Peyer's patch (tissue), 4 donors: Measurements from ENCODE around the gene FBXO48. TPM values are rescaled to one million over a fixed set of nuclear protein-coding genes. Genes with fewer than 3 reads are reported as not detected.

Source experiments
- DNase-seq, 3 donors: peaks; one replicate each; pipeline ENCODE4 v3.0.0-alpha.2; 2017 to 2019
- H3K27ac ChIP-seq, 4 donors: fragments of 200-600 bp; sonication (generic); one replicate each; pipeline ENCODE4 v1.5.1; 2016 to 2019
- H3K27me3 ChIP-seq, 2 donors: fragments of 200-600 bp; sonication (generic); one replicate each; pipeline ENCODE4 v1.5.1; 2019
- H3K36me3 ChIP-seq, 3 donors: fragments of 200-600 bp; sonication (generic); one replicate each; pipeline ENCODE4 v1.5.1; 2016 to 2019
- H3K4me1 ChIP-seq, 4 donors: fragments of 200-600 bp; sonication (generic); one replicate each; pipeline ENCODE4 v1.5.1; 2016 to 2019
- H3K4me3 ChIP-seq, 4 donors: fragments of 200-600 bp; sonication (generic); 1 replicate in 3 of 4; 2 replicates in 1 of 4; pipeline ENCODE4 v1.5.1; 2016 to 2019; ENCODE audit warnings: mild to moderate bottlenecking in 1 of 4
- H3K9me3 ChIP-seq, 4 donors: fragments of 200-600 bp; sonication (generic); one replicate each; pipeline ENCODE4 v1.5.1; 2016 to 2019; ENCODE audit warnings: mild to moderate bottlenecking in 1 of 4
- CTCF ChIP-seq, 6 experiments: fragments of 450-650 bp in 4 of 6; fragments of 200-600 bp in 2 of 6; sonication (generic) in 1 of 6; IDR thresholded peaks; one replicate each; pipeline ENCODE4 v1.5.1; 2017 to 2019; ENCODE audit warnings: antibody characterized with exemption in 6 of 6, mild to moderate bottlenecking in 3 of 6, moderate library complexity in 1 of 6
- POLR2A ChIP-seq, 2 donors: fragments of 450-650 bp; IDR thresholded peaks; one replicate each; pipeline ENCODE4 v1.5.1; 2017; ENCODE audit warnings: antibody characterized with exemption in 2 of 2, mild to moderate bottlenecking in 2 of 2, moderate library complexity in 2 of 2
- total RNA-seq, 4 donors: library from RNA; depleted of rRNA; stranded (reverse); fragments of >200 nt; gene quantifications; one replicate each; pipeline ENCODE4 v1.1.0, GENCODE V29; 2016

FBXO48 gene
- total RNA-seq, 4 donors from 2014 or later: 0.83 to 2.6 (median 1.4) TPM

- Histone ChIP-seq H3K4me3 (no peak overlapping the region), H3K36me3 (no peaks in the 10 kb centered on the region), H3K27me3 (no peaks in the 10 kb centered on the region), H3K9me3 (no peaks in the 10 kb centered on the region), H3K4me1 (no peaks in the 10 kb centered on the region), H3K27ac (no peak overlapping the region)
- TF ChIP-seq POLR2A (IDR thresholded peaks at IDR 0.05) (no peak), CTCF (IDR thresholded peaks at IDR 0.05) (no peak)
- peak in 1 of 3 donors; percentile 54 for DNase-seq
Observed at GRCh38 chr2:68432696-68433658, 34.1 kb downstream of the FBXO48 start.

GRCh38 chr2:68431316-68431972 is 35.6 kb downstream of the FBXO48 start:
- peaks cover 0 to 6% (median 0%) of the 10 kb centered on the region in 4 donors for H3K4me1 ChIP-seq
- TF ChIP-seq POLR2A (IDR thresholded peaks at IDR 0.05) (no peak), CTCF (IDR thresholded peaks at IDR 0.05) (no peak)
- no peaks in the 10 kb centered on the region for H3K27me3 ChIP-seq
- H3K9me3 ChIP-seq: no peaks in the 10 kb centered on the region
- DNase-seq: peak in 1 of 3 donors; percentile 34
- H3K4me3 ChIP-seq: no peak overlapping the region
- H3K27ac ChIP-seq: no peak overlapping the region
- H3K36me3 ChIP-seq: no peaks in the 10 kb centered on the region

GRCh38 chr2:68429311-68429826 is 37.7 kb downstream of the FBXO48 start:
- H3K4me1 ChIP-seq: peaks cover 0 to 6% (median 0%) of the 10 kb centered on the region in 4 donors
- TF ChIP-seq POLR2A (IDR thresholded peaks at IDR 0.05) (no peak), CTCF (IDR thresholded peaks at IDR 0.05) (no peak)
- H3K27me3 ChIP-seq: no peaks in the 10 kb centered on the region
- no peak for DNase-seq
- H3K36me3 ChIP-seq: no peaks in the 10 kb centered on the region
- no peak overlapping the region for H3K4me3 ChIP-seq
- H3K9me3 ChIP-seq: no peaks in the 10 kb centered on the region
- no peak overlapping the region for H3K27ac ChIP-seq

- TF ChIP-seq CTCF (IDR thresholded peaks at IDR 0.05) (no peak), POLR2A (IDR thresholded peaks at IDR 0.05) (no peak)
- no peak for DNase-seq
- peaks cover 0 to 6% (median 0%) of the 10 kb centered on the region in 4 donors for H3K4me1 ChIP-seq
- H3K36me3 ChIP-seq: no peaks in the 10 kb centered on the region
- H3K9me3 ChIP-seq: no peaks in the 10 kb centered on the region
- H3K4me3 ChIP-seq: no peak overlapping the region
- no peaks in the 10 kb centered on the region for H3K27me3 ChIP-seq
- H3K27ac ChIP-seq: no peak overlapping the region
Observed at GRCh38 chr2:68428746-68429145, 38.3 kb downstream of the FBXO48 start.

GRCh38 chr2:68428126-68428525 is 39.0 kb downstream of the FBXO48 start:
- no peaks in the 10 kb centered on the region for H3K27me3 ChIP-seq
- H3K4me3 ChIP-seq: no peak overlapping the region
- peaks cover 0 to 6% (median 0%) of the 10 kb centered on the region in 4 donors for H3K4me1 ChIP-seq
- H3K36me3 ChIP-seq: no peaks in the 10 kb centered on the region
- H3K9me3 ChIP-seq: no peaks in the 10 kb centered on the region
- H3K27ac ChIP-seq: no peak overlapping the region
- TF ChIP-seq CTCF (IDR thresholded peaks at IDR 0.05) (no peak), POLR2A (IDR thresholded peaks at IDR 0.05) (no peak)
- no peak for DNase-seq
